WTC11 (cell line): ENCODE measurements around the gene PRR14. TPM values are rescaled to one million over a fixed set of nuclear protein-coding genes. Genes with fewer than 3 reads are reported as not detected.

ENCODE experiments used
- ATAC-seq: fragments of 200-7000 bp; cut with Tn5 transposase; 2 replicates; pipeline ENCODE4 v1.10.0; 2021; ENCODE audit warnings: mild to moderate bottlenecking, moderate library complexity
- CTCF ChIA-PET: fragments of 300-600 bp; sonication (Branson Sonifier 250); formaldehyde crosslinking; loops from one replicate; lab custom pipeline; 2021; ENCODE audit warnings: antibody characterized with exemption; lab: Charles Lee
- POLR2A ChIA-PET: fragments of 350-600 bp; sonication (Branson Sonifier 250); formaldehyde crosslinking; loops from one replicate; lab custom pipeline; 2021; ENCODE audit warnings: antibody characterized with exemption; lab: Charles Lee
- DNase-seq: peaks from one replicate; pipeline ENCODE4 v3.0.0; 2021; ENCODE audit warnings: low spot score
- H3K27ac Mint-ChIP-seq: 2 replicates; pipeline ENCODE4 v1.8.0; 2021; ENCODE audit warnings: mixed read lengths
- H3K27me3 Mint-ChIP-seq: 2 replicates; pipeline ENCODE4 v1.8.0; 2021; ENCODE audit warnings: low read depth, mild to moderate bottlenecking, moderate library complexity, mixed read lengths
- H3K36me3 Mint-ChIP-seq: 2 replicates; pipeline ENCODE4 v1.8.0; 2021; ENCODE audit warnings: mixed read lengths
- H3K4me1 Mint-ChIP-seq: 2 replicates; pipeline ENCODE4 v1.8.0; 2022; ENCODE audit warnings: mixed read lengths
- H3K4me3 Mint-ChIP-seq: 2 replicates; pipeline ENCODE4 v1.8.0; 2021; ENCODE audit warnings: mild to moderate bottlenecking, moderate library complexity, mixed read lengths
- H3K9me3 Mint-ChIP-seq: 2 replicates; pipeline ENCODE4 v1.8.0; 2021; ENCODE audit warnings: mixed read lengths
- CTCF ChIP-seq: fragments of 200-600 bp; IDR thresholded peaks from 2 replicates; pipeline ENCODE4 v1.8.0; 2022; ENCODE audit warnings: antibody characterized with exemption
- E2F5 ChIP-seq: sonication (generic); formaldehyde crosslinking; IDR thresholded peaks from 2 replicates; pipeline ENCODE4 v1.8.1; 2022; ENCODE audit warnings: mild to moderate bottlenecking, moderate library complexity, missing genetic modification reagents
- MYBL2 ChIP-seq: sonication (generic); formaldehyde crosslinking; IDR thresholded peaks from 2 replicates; pipeline ENCODE4 v1.8.1; 2023; ENCODE audit warnings: mild to moderate bottlenecking, moderate library complexity, missing genetic modification reagents
- NFYB ChIP-seq: sonication (generic); formaldehyde crosslinking; conservative IDR thresholded peaks from 2 replicates; pipeline ENCODE4 v1.8.0; 2022; ENCODE audit warnings: low read depth, missing genetic modification reagents
- NR2C2 ChIP-seq: sonication (generic); formaldehyde crosslinking; IDR thresholded peaks from 2 replicates; pipeline ENCODE4 v1.8.0; 2022; ENCODE audit warnings: mild to moderate bottlenecking, missing genetic modification reagents
- NR3C1 ChIP-seq: sonication (generic); formaldehyde crosslinking; conservative IDR thresholded peaks from 2 replicates; pipeline ENCODE4 v1.8.1; 2023; ENCODE audit warnings: low read depth, mild to moderate bottlenecking, missing genetic modification reagents
- OVOL2 ChIP-seq: fragments of 250-450 bp; sonication (Bioruptor Pico); IDR thresholded peaks from 2 replicates; pipeline ENCODE4 v1.9.0; 2021; ENCODE audit warnings: mild to moderate bottlenecking, borderline replicate concordance
- PREB ChIP-seq: sonication (generic); formaldehyde crosslinking; IDR thresholded peaks from 2 replicates; pipeline ENCODE4 v1.8.1; 2022; ENCODE audit warnings: mild to moderate bottlenecking, missing genetic modification reagents, moderate library complexity, borderline replicate concordance
- RELA ChIP-seq: sonication (generic); formaldehyde crosslinking; IDR thresholded peaks from 2 replicates; pipeline ENCODE4 v1.8.1; 2022; ENCODE audit warnings: missing genetic modification reagents, mild to moderate bottlenecking, borderline replicate concordance
- RORB ChIP-seq: fragments of 250-450 bp; sonication (Bioruptor Pico); IDR thresholded peaks from 2 replicates; pipeline ENCODE4 v1.9.0; 2021; ENCODE audit warnings: mild to moderate bottlenecking
- SP1 ChIP-seq: sonication (generic); formaldehyde crosslinking; conservative IDR thresholded peaks from 2 replicates; pipeline ENCODE4 v1.8.1; 2022; ENCODE audit warnings: missing genetic modification reagents
- TCF7 ChIP-seq: sonication (generic); formaldehyde crosslinking; IDR thresholded peaks from 2 replicates; pipeline ENCODE4 v1.8.0; 2022; ENCODE audit warnings: mild to moderate bottlenecking, low read depth, missing genetic modification reagents, moderate library complexity
- ZBTB21 ChIP-seq: sonication (generic); formaldehyde crosslinking; IDR thresholded peaks from 2 replicates; pipeline ENCODE4 v1.8.1; 2023; ENCODE audit warnings: mild to moderate bottlenecking, missing genetic modification reagents, borderline replicate concordance
- ZNF232 ChIP-seq: sonication (generic); formaldehyde crosslinking; IDR thresholded peaks from 2 replicates; pipeline ENCODE4 v1.8.0; 2022; ENCODE audit warnings: mild to moderate bottlenecking, missing genetic modification reagents
- ZNF263 ChIP-seq: sonication (generic); formaldehyde crosslinking; IDR thresholded peaks from 2 replicates; pipeline ENCODE4 v1.8.1; 2022; ENCODE audit warnings: low read depth, mild to moderate bottlenecking, moderate library complexity, missing genetic modification reagents
- ZNF425 ChIP-seq: fragments of 250-450 bp; sonication (Bioruptor Pico); conservative IDR thresholded peaks from 2 replicates; pipeline ENCODE4 v1.9.0; 2021; ENCODE audit warnings: mild to moderate bottlenecking
- ZNF671 ChIP-seq: fragments of 250-450 bp; sonication (Bioruptor Pico); IDR thresholded peaks from 2 replicates; pipeline ENCODE4 v1.8.0; 2021; ENCODE audit warnings: mild to moderate bottlenecking
- total RNA-seq: library from RNA; stranded (reverse); gene quantifications from 3 replicates; pipeline ENCODE4 v1.2.3, GENCODE V29; 2021
- TF ChIP-seq, protein P1 (sequence below): sonication (generic); formaldehyde crosslinking; IDR thresholded peaks from 2 replicates; pipeline ENCODE4 v1.8.0; 2022; ENCODE audit warnings: mild to moderate bottlenecking, missing genetic modification reagents
- TF ChIP-seq, protein P2 (sequence below): sonication (generic); formaldehyde crosslinking; IDR thresholded peaks from 2 replicates; pipeline ENCODE4 v1.8.0; 2022; ENCODE audit warnings: missing genetic modification reagents
- TF ChIP-seq, protein P3 (sequence below): fragments of 250-450 bp; sonication (Bioruptor Pico); IDR thresholded peaks from 2 replicates; pipeline ENCODE4 v1.9.0; 2021; ENCODE audit warnings: moderate library complexity, mild to moderate bottlenecking, inconsistent platforms, borderline replicate concordance
- TF ChIP-seq, protein P4 (sequence below): sonication (generic); formaldehyde crosslinking; IDR thresholded peaks from 2 replicates; pipeline ENCODE4 v1.8.1; 2023; ENCODE audit warnings: mild to moderate bottlenecking, missing genetic modification reagents, moderate library complexity

PRR14 gene
- total RNA-seq, 1 experiment from 2014 or later = 21.9 TPM

GRCh38 chr16:30652005-30652296, 1.2 kb downstream of the PRR14 start:
- DNase-seq (no peak), ATAC-seq (no peak)
- TF ChIP-seq, protein P1, sequence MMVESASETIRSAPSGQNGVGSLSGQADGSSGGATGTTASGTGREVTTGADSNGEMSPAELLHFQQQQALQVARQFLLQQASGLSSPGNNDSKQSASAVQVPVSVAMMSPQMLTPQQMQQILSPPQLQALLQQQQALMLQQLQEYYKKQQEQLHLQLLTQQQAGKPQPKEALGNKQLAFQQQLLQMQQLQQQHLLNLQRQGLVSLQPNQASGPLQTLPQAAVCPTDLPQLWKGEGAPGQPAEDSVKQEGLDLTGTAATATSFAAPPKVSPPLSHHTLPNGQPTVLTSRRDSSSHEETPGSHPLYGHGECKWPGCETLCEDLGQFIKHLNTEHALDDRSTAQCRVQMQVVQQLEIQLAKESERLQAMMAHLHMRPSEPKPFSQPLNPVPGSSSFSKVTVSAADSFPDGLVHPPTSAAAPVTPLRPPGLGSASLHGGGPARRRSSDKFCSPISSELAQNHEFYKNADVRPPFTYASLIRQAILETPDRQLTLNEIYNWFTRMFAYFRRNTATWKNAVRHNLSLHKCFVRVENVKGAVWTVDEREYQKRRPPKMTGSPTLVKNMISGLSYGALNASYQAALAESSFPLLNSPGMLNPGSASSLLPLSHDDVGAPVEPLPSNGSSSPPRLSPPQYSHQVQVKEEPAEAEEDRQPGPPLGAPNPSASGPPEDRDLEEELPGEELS (CRISPR knock-in tag) = no peak
- TF ChIP-seq ZNF263 (CRISPR knock-in tag) (no peak), ZNF425 (CRISPR knock-in tag) (no peak), MYBL2 (CRISPR knock-in tag) (no peak)
- CTCF ChIA-PET = interaction anchor here (1.7 to 2.2 kb wide), 2 partner anchors 18 to 36 kb away, joined by 7 to 11 read pairs; no protein-coding TSS in a partner anchor
- Mint-ChIP-seq H3K9me3 (no peaks in the 10 kb centered on the region), H3K4me1 (peaks cover 15% of the 10 kb centered on the region), H3K27me3 (peaks cover 34% of the 10 kb centered on the region), H3K36me3 (peaks cover 4% of the 10 kb centered on the region), H3K27ac (no peak overlapping the region), H3K4me3 (peak overlapping the region; percentile 77)
- POLR2A ChIA-PET = no interaction called here

DNA sequence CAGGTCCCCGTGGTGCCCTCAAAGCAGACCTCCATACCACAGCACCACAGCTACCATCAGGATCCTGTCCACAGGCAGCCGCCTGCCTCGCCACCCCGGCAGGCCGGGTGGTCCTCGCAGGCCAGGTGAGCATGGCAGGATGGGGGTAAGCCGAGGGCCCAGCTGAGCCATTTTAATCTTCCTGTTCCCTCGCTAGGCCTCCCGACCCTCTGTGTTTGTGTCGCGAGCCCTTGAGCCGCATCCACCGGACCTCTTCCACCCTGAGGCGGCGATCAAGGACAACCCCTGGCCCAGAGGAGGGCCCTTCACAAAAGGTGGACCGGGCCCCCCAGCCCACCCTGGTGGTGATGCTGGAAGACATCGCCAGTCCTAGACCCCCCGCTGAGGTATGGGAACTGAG, 2.0 kb downstream of the PRR14 start:
- DNase-seq (no peak), ATAC-seq (no peak)
- TF ChIP-seq E2F5 (CRISPR knock-in tag) (no peak), PREB (no peak), RELA (CRISPR knock-in tag) (no peak), OVOL2 (CRISPR knock-in tag) (no peak), CTCF (no peak), RORB (no peak), NR2C2 (CRISPR knock-in tag) (no peak), SP1 (CRISPR knock-in tag) (no peak), ZNF232 (CRISPR knock-in tag) (no peak), NR3C1 (CRISPR knock-in tag) (no peak), ZNF671 (CRISPR knock-in tag) (no peak), NFYB (no peak), TCF7 (CRISPR knock-in tag) (no peak), ZBTB21 (CRISPR knock-in tag) (no peak)
- TF ChIP-seq, protein P2, sequence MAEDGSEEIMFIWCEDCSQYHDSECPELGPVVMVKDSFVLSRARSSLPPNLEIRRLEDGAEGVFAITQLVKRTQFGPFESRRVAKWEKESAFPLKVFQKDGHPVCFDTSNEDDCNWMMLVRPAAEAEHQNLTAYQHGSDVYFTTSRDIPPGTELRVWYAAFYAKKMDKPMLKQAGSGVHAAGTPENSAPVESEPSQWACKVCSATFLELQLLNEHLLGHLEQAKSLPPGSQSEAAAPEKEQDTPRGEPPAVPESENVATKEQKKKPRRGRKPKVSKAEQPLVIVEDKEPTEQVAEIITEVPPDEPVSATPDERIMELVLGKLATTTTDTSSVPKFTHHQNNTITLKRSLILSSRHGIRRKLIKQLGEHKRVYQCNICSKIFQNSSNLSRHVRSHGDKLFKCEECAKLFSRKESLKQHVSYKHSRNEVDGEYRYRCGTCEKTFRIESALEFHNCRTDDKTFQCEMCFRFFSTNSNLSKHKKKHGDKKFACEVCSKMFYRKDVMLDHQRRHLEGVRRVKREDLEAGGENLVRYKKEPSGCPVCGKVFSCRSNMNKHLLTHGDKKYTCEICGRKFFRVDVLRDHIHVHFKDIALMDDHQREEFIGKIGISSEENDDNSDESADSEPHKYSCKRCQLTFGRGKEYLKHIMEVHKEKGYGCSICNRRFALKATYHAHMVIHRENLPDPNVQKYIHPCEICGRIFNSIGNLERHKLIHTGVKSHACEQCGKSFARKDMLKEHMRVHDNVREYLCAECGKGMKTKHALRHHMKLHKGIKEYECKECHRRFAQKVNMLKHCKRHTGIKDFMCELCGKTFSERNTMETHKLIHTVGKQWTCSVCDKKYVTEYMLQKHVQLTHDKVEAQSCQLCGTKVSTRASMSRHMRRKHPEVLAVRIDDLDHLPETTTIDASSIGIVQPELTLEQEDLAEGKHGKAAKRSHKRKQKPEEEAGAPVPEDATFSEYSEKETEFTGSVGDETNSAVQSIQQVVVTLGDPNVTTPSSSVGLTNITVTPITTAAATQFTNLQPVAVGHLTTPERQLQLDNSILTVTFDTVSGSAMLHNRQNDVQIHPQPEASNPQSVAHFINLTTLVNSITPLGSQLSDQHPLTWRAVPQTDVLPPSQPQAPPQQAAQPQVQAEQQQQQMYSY (CRISPR knock-in tag) = no peak
- TF ChIP-seq, protein P3, sequence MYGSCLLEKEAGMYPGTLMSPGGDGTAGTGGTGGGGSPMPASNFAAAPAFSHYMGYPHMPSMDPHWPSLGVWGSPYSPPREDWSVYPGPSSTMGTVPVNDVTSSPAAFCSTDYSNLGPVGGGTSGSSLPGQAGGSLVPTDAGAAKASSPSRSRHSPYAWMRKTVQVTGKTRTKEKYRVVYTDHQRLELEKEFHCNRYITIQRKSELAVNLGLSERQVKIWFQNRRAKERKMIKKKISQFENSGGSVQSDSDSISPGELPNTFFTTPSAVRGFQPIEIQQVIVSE (CRISPR knock-in tag) = no peak
- TF ChIP-seq, protein P4, sequence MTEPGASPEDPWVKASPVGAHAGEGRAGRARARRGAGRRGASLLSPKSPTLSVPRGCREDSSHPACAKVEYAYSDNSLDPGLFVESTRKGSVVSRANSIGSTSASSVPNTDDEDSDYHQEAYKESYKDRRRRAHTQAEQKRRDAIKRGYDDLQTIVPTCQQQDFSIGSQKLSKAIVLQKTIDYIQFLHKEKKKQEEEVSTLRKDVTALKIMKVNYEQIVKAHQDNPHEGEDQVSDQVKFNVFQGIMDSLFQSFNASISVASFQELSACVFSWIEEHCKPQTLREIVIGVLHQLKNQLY (CRISPR knock-in tag) = no peak
- Mint-ChIP-seq H3K9me3 (no peaks in the 10 kb centered on the region), H3K36me3 (peaks cover 4% of the 10 kb centered on the region), H3K4me1 (peaks cover 21% of the 10 kb centered on the region), H3K27ac (no peak overlapping the region), H3K4me3 (peak overlapping the region; percentile 77), H3K27me3 (peaks cover 30% of the 10 kb centered on the region)
- POLR2A ChIA-PET = no interaction called here
- CTCF ChIA-PET = no interaction called here
